Measurements from ENCODE around the gene TUSC1.
A peak's percentile ranks its signal among the peaks of the same experiment; 100 is the strongest.
"Not testable (repeated sequence)": the region's sequence is repeated elsewhere in the genome, so short reads cannot be mapped to it uniquely, and the experiment has no call there.

The TUSC1 gene

GRCh38 chr9:25691786-25692185 lies 13.5 kb upstream of the TUSC1 start:
- H3K4me3 ChIP-seq (ENCODE audit: low read depth in 1 of 2, low read length in 2 of 2): no peak overlapping the region
- no peak overlapping the region for H3K9ac ChIP-seq (ENCODE audit: low read depth in 1 of 2, low read length in 2 of 2)
- no peaks in the 10 kb centered on the region for H3K27me3 ChIP-seq (ENCODE audit: control insufficient read depth in 1 of 2, insufficient read depth in 2 of 2, low read length in 2 of 2)
- H3K4me1 ChIP-seq (ENCODE audit: control insufficient read depth in 1 of 2, insufficient read depth in 2 of 2, low read length in 2 of 2): no peaks in the 10 kb centered on the region
- H3K9me3 ChIP-seq (ENCODE audit: control insufficient read depth in 1 of 2, low read length in 2 of 2): no peaks in the 10 kb centered on the region
- H3K36me3 ChIP-seq (ENCODE audit: control insufficient read depth in 1 of 2, insufficient read depth in 2 of 2, low read length in 2 of 2): no peaks in the 10 kb centered on the region
- H3K27ac ChIP-seq (ENCODE audit: low read depth, low read length): no peak overlapping the region

DNA sequence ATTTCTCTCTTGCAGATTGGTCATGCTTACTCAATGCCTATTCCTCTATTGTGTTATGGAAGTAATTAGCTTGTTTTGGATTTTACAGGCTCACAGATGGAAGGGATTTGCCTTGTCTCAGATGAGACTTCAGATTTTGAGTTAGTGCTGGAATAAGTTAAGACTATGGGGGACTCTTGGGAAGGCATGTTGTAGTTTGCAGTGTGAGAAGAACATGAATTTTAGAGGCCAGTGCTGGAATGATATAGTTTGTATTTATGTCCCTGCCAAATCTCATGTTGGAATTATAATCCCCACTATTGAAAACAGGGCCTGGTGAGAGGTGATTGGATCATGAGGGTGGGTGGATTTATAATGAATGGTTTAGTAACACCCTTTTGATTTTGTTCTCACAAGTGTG lies 6.1 kb upstream of the TUSC1 start:
- Histone ChIP-seq H3K27ac (ENCODE audit: low read depth, low read length) (no peak overlapping the region), H3K36me3 (ENCODE audit: control insufficient read depth in 1 of 2, insufficient read depth in 2 of 2, low read length in 2 of 2) (no peaks in the 10 kb centered on the region), H3K4me1 (ENCODE audit: control insufficient read depth in 1 of 2, insufficient read depth in 2 of 2, low read length in 2 of 2) (no peaks in the 10 kb centered on the region)

GRCh38 chr9:25681266-25681665 lies 3.0 kb upstream of the TUSC1 start:
- peaks cover 0 to 6% of the 10 kb centered on the region in 2 donors for H3K4me1 ChIP-seq (ENCODE audit: control insufficient read depth in 1 of 2, insufficient read depth in 2 of 2, low read length in 2 of 2)
- H3K27me3 ChIP-seq (ENCODE audit: control insufficient read depth in 1 of 2, insufficient read depth in 2 of 2, low read length in 2 of 2): no peaks in the 10 kb centered on the region
- H3K9me3 ChIP-seq (ENCODE audit: control insufficient read depth in 1 of 2, low read length in 2 of 2): no peaks in the 10 kb centered on the region
- no peak overlapping the region for H3K9ac ChIP-seq (ENCODE audit: low read depth in 1 of 2, low read length in 2 of 2)
- no peak overlapping the region for H3K4me3 ChIP-seq (ENCODE audit: low read depth in 1 of 2, low read length in 2 of 2)
- H3K36me3 ChIP-seq (ENCODE audit: control insufficient read depth in 1 of 2, insufficient read depth in 2 of 2, low read length in 2 of 2): no peaks in the 10 kb centered on the region
- H3K27ac ChIP-seq (ENCODE audit: low read depth, low read length): no peak overlapping the region

More for the DNA sequence above, 6.1 kb upstream of the TUSC1 start:
- Histone ChIP-seq H3K27me3 (ENCODE audit: control insufficient read depth in 1 of 2, insufficient read depth in 2 of 2, low read length in 2 of 2) (no peaks in the 10 kb centered on the region), H3K9me3 (ENCODE audit: control insufficient read depth in 1 of 2, low read length in 2 of 2) (no peaks in the 10 kb centered on the region), H3K9ac (ENCODE audit: low read depth in 1 of 2, low read length in 2 of 2) (no peak overlapping the region), H3K4me3 (ENCODE audit: low read depth in 1 of 2, low read length in 2 of 2) (no peak overlapping the region)

DNA sequence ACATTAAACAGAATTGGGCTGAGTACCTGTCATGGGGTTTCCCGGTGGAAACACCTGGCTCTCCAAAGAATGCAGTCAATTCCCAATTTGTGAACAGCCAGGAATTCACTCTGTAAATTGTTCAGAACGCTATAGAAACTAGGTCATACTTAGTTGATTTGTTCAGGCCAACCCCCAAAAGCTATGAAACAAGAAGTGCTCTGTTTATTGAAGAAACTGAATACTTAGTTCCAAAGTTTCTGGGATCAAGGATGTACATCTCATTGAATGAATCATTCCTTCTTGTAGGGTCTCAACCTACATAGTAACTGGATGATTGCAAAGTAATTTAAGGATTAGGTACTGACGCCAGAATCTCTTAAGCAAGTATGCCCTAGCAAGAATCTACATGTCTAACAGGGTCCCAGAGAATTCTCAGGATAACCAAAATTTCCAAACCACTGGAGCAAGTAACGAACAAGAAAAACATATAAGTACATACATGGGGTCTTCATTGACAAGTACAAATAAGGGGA lies 659 bp upstream of the TUSC1 start:
- H3K9ac ChIP-seq (ENCODE audit: low read depth in 1 of 2, low read length in 2 of 2): peak overlapping the region in 1 of 2 donors; percentile 36
- no peaks in the 10 kb centered on the region for H3K27me3 ChIP-seq (ENCODE audit: control insufficient read depth in 1 of 2, insufficient read depth in 2 of 2, low read length in 2 of 2)
- H3K9me3 ChIP-seq (ENCODE audit: control insufficient read depth in 1 of 2, low read length in 2 of 2): no peaks in the 10 kb centered on the region
- H3K27ac ChIP-seq (ENCODE audit: low read depth, low read length): no peak overlapping the region
- no peaks in the 10 kb centered on the region for H3K36me3 ChIP-seq (ENCODE audit: control insufficient read depth in 1 of 2, insufficient read depth in 2 of 2, low read length in 2 of 2)
- peak overlapping the region; percentile 59 to 68 for H3K4me3 ChIP-seq (ENCODE audit: low read depth in 1 of 2, low read length in 2 of 2)
- peaks cover 0 to 6% of the 10 kb centered on the region in 2 donors for H3K4me1 ChIP-seq (ENCODE audit: control insufficient read depth in 1 of 2, insufficient read depth in 2 of 2, low read length in 2 of 2)

DNA sequence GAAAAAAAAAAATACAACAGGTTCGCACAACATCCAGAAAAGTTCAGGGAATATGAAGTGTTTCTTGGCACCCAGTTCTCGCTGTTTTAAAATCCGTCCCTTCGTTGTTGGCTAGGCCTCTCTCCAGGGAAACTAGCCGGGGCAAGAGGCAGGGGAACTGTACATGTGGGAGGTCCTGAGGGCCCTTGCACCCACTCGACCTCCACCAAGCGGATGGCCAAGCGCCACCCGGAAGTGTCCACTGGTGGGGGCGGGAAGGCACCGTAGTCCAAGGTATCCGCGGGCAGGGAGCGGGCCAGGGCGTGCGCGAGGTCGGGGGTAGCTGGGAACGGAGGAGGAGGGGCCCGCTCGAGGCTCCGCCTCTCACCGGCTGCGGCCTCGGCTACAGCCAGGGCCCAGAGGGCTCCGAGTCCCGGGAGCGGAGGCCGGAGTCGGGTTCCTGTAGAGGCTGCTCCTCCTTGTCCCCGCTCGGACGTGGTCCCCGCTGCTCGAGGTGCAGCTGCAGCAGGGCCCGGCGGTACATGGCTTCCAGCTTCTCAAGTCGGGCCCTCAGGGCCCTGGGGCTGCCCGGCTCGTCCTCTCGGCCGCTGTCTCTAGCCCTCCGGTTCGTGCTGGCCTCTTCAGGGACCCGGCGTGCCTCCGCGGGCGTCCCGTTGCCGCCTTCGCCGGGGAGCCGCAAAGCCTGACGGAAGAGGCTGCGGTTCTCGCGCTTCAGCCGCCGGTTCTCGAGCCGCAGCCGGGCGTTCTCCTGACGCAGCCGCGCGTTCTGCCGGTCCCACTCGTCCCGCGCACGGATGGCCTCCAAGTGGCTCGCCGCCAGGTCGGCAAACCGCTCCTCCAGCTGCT lies 720 bp downstream of the TUSC1 start:
- peak overlapping the region; percentile 92 for H3K27ac ChIP-seq (ENCODE audit: low read depth, low read length)
- peaks cover 0 to 6% of the 10 kb centered on the region in 2 donors for H3K4me1 ChIP-seq (ENCODE audit: control insufficient read depth in 1 of 2, insufficient read depth in 2 of 2, low read length in 2 of 2)
- no peaks in the 10 kb centered on the region for H3K9me3 ChIP-seq (ENCODE audit: control insufficient read depth in 1 of 2, low read length in 2 of 2)
- peak overlapping the region; percentile 68 to 87 for H3K4me3 ChIP-seq (ENCODE audit: low read depth in 1 of 2, low read length in 2 of 2)
- H3K36me3 ChIP-seq (ENCODE audit: control insufficient read depth in 1 of 2, insufficient read depth in 2 of 2, low read length in 2 of 2): no peaks in the 10 kb centered on the region
- peak overlapping the region; percentile 68 to 79 for H3K9ac ChIP-seq (ENCODE audit: low read depth in 1 of 2, low read length in 2 of 2)
- H3K27me3 ChIP-seq (ENCODE audit: control insufficient read depth in 1 of 2, insufficient read depth in 2 of 2, low read length in 2 of 2): no peaks in the 10 kb centered on the region

GRCh38 chr9:25675858-25676257 lies 2.4 kb downstream of the TUSC1 start:
- not testable (repeated sequence) for H3K4me3 ChIP-seq (ENCODE audit: low read depth in 1 of 2, low read length in 2 of 2); H3K27me3 ChIP-seq (ENCODE audit: control insufficient read depth in 1 of 2, insufficient read depth in 2 of 2, low read length in 2 of 2); H3K9me3 ChIP-seq (ENCODE audit: control insufficient read depth in 1 of 2, low read length in 2 of 2); H3K36me3 ChIP-seq (ENCODE audit: control insufficient read depth in 1 of 2, insufficient read depth in 2 of 2, low read length in 2 of 2); H3K9ac ChIP-seq (ENCODE audit: low read depth in 1 of 2, low read length in 2 of 2); H3K27ac ChIP-seq (ENCODE audit: low read depth, low read length); H3K4me1 ChIP-seq (ENCODE audit: control insufficient read depth in 1 of 2, insufficient read depth in 2 of 2, low read length in 2 of 2)

- Histone ChIP-seq H3K4me1 (ENCODE audit: control insufficient read depth in 1 of 2, insufficient read depth in 2 of 2, low read length in 2 of 2) (no peaks in the 10 kb centered on the region), H3K36me3 (ENCODE audit: control insufficient read depth in 1 of 2, insufficient read depth in 2 of 2, low read length in 2 of 2) (no peaks in the 10 kb centered on the region), H3K9ac (ENCODE audit: low read depth in 1 of 2, low read length in 2 of 2) (no peak overlapping the region), H3K27me3 (ENCODE audit: control insufficient read depth in 1 of 2, insufficient read depth in 2 of 2, low read length in 2 of 2) (no peaks in the 10 kb centered on the region), H3K9me3 (ENCODE audit: control insufficient read depth in 1 of 2, low read length in 2 of 2) (no peaks in the 10 kb centered on the region), H3K4me3 (ENCODE audit: low read depth in 1 of 2, low read length in 2 of 2) (no peak overlapping the region), H3K27ac (ENCODE audit: low read depth, low read length) (no peak overlapping the region)
Observed at GRCh38 chr9:25658571-25658970, 19.7 kb downstream of the TUSC1 start.

DNA sequence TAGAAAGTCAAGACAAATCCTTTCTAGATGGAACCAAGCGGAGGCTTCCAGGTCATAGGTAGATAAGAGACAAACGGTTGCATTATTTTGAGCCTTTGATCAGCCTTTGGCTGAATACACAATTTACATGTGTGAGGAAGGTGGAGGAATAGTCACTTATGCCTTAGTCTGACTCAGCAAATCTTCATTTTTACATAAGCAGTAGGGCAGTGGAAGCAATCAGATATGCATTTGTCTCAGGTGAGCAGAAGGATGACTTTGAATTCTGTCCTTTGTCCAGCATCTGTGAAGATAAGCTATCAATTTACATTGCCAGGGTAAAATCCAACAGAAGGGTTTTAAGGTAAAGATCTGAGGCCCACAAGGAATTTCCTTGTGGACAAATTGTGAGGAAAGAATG lies 23.8 kb downstream of the TUSC1 start:
- no peak overlapping the region for H3K27ac ChIP-seq (ENCODE audit: low read depth, low read length)
- H3K36me3 ChIP-seq (ENCODE audit: control insufficient read depth in 1 of 2, insufficient read depth in 2 of 2, low read length in 2 of 2): no peaks in the 10 kb centered on the region
- H3K4me1 ChIP-seq (ENCODE audit: control insufficient read depth in 1 of 2, insufficient read depth in 2 of 2, low read length in 2 of 2): no peaks in the 10 kb centered on the region
- no peaks in the 10 kb centered on the region for H3K27me3 ChIP-seq (ENCODE audit: control insufficient read depth in 1 of 2, insufficient read depth in 2 of 2, low read length in 2 of 2)
- H3K4me3 ChIP-seq (ENCODE audit: low read depth in 1 of 2, low read length in 2 of 2): no peak overlapping the region
- H3K9me3 ChIP-seq (ENCODE audit: control insufficient read depth in 1 of 2, low read length in 2 of 2): no peaks in the 10 kb centered on the region
- no peak overlapping the region for H3K9ac ChIP-seq (ENCODE audit: low read depth in 1 of 2, low read length in 2 of 2)

- no peaks in the 10 kb centered on the region for H3K9me3 ChIP-seq (ENCODE audit: control insufficient read depth in 1 of 2, low read length in 2 of 2)
- H3K36me3 ChIP-seq (ENCODE audit: control insufficient read depth in 1 of 2, insufficient read depth in 2 of 2, low read length in 2 of 2): no peaks in the 10 kb centered on the region
- no peaks in the 10 kb centered on the region for H3K27me3 ChIP-seq (ENCODE audit: control insufficient read depth in 1 of 2, insufficient read depth in 2 of 2, low read length in 2 of 2)
- no peaks in the 10 kb centered on the region for H3K4me1 ChIP-seq (ENCODE audit: control insufficient read depth in 1 of 2, insufficient read depth in 2 of 2, low read length in 2 of 2)
- H3K9ac ChIP-seq (ENCODE audit: low read depth in 1 of 2, low read length in 2 of 2): no peak overlapping the region
- H3K4me3 ChIP-seq (ENCODE audit: low read depth in 1 of 2, low read length in 2 of 2): no peak overlapping the region
- H3K27ac ChIP-seq (ENCODE audit: low read depth, low read length): no peak overlapping the region
Observed at GRCh38 chr9:25648116-25648515, 30.1 kb downstream of the TUSC1 start.

GRCh38 chr9:25636026-25636425 lies 42.2 kb downstream of the TUSC1 start:
- Histone ChIP-seq H3K4me3 (ENCODE audit: low read depth in 1 of 2, low read length in 2 of 2) (no peak overlapping the region), H3K9ac (ENCODE audit: low read depth in 1 of 2, low read length in 2 of 2) (no peak overlapping the region), H3K27ac (ENCODE audit: low read depth, low read length) (no peak overlapping the region), H3K27me3 (ENCODE audit: control insufficient read depth in 1 of 2, insufficient read depth in 2 of 2, low read length in 2 of 2) (no peaks in the 10 kb centered on the region), H3K36me3 (ENCODE audit: control insufficient read depth in 1 of 2, insufficient read depth in 2 of 2, low read length in 2 of 2) (no peaks in the 10 kb centered on the region), H3K9me3 (ENCODE audit: control insufficient read depth in 1 of 2, low read length in 2 of 2) (no peaks in the 10 kb centered on the region), H3K4me1 (ENCODE audit: control insufficient read depth in 1 of 2, insufficient read depth in 2 of 2, low read length in 2 of 2) (no peaks in the 10 kb centered on the region)

Measured in duodenal mucosa (tissue), 2 donors.